ENCODE results near the gene RAB3A. TPM values are rescaled to one million over a fixed set of nuclear protein-coding genes. Genes with fewer than 3 reads are reported as not detected.

RAB3A gene
- total and polyA plus RNA-seq, 9 of the 15 experiments (the other 6 are each of a cell fraction or from before 2014, with no cell fraction given): 0.17 to 5.1 (median 0.90) TPM; not detected in 1

GRCh38 chr19:18160971-18161635 lies 42.7 kb downstream of the RAB3A start (continued):
- no peak for TF ChIP-seq MGA (IDR thresholded peaks at IDR 0.05)
- TF ChIP-seq TSHZ1 (CRISPR knock-in tag; IDR thresholded peaks at IDR 0.05): no peak
- no peak for TF ChIP-seq TRIM28 (IDR thresholded peaks at IDR 0.05)
- TF ChIP-seq BCLAF1 (IDR thresholded peaks at IDR 0.05; ENCODE audit: borderline replicate concordance in 1 of 2, control insufficient read depth in 1 of 2, low read depth in 2 of 2, low read length in 1 of 2): no peak
- TF ChIP-seq FOXM1 (IDR thresholded peaks at IDR 0.05; ENCODE audit: low read depth): no peak
- 0 out of 2 replicates have a peak, but pooled peaks have one; percentile 49 for TF ChIP-seq FOXM1 (CRISPR knock-in tag; IDR thresholded peaks at IDR 0.05; ENCODE audit: low read depth)
- TF ChIP-seq SMAD2 (IDR thresholded peaks at IDR 0.05; ENCODE audit: low read depth, low read length): no peak
